ENCODE data around the gene TMEM235. TPM values are rescaled to one million over a fixed set of nuclear protein-coding genes. Genes with fewer than 3 reads are reported as not detected.

The TMEM235 gene
- total RNA-seq, 1 donor from 2014 or later: not detected

- Histone ChIP-seq H3K36me3 (ENCODE audit: control insufficient read depth, insufficient read depth, low read length) (peaks cover 4% of the 10 kb centered on the region), H3K4me3 (ENCODE audit: low read depth, low read length) (no peak overlapping the region), H3K27me3 (ENCODE audit: control insufficient read depth, insufficient read depth, low read length) (no peaks in the 10 kb centered on the region)
- no peak for FAIRE-seq
- no peak for TF ChIP-seq CTCF (IDR thresholded peaks at IDR 0.05; ENCODE audit: insufficient read depth, low read length, severe bottlenecking)
- no peak for DNase-seq (ENCODE audit: low read depth)
Measured at GRCh38 chr17:78202666-78203065, 28.8 kb upstream of the TMEM235 start.

- no peak for TF ChIP-seq CTCF (IDR thresholded peaks at IDR 0.05; ENCODE audit: insufficient read depth, low read length, severe bottlenecking)
- Histone ChIP-seq H3K27me3 (ENCODE audit: control insufficient read depth, insufficient read depth, low read length) (no peaks in the 10 kb centered on the region), H3K4me3 (ENCODE audit: low read depth, low read length) (no peak overlapping the region), H3K36me3 (ENCODE audit: control insufficient read depth, insufficient read depth, low read length) (peaks cover 4% of the 10 kb centered on the region)
- FAIRE-seq (peak; percentile 47), DNase-seq (ENCODE audit: low read depth) (no peak)
Measured at GRCh38 chr17:78204387-78205123, 26.9 kb upstream of the TMEM235 start.

GRCh38 chr17:78205124-78205775 lies 26.2 kb upstream of the TMEM235 start:
- FAIRE-seq (no peak), DNase-seq (ENCODE audit: low read depth) (no peak)
- no peak for TF ChIP-seq CTCF (IDR thresholded peaks at IDR 0.05; ENCODE audit: insufficient read depth, low read length, severe bottlenecking)
- Histone ChIP-seq H3K4me3 (ENCODE audit: low read depth, low read length) (no peak overlapping the region), H3K27me3 (ENCODE audit: control insufficient read depth, insufficient read depth, low read length) (no peaks in the 10 kb centered on the region), H3K36me3 (ENCODE audit: control insufficient read depth, insufficient read depth, low read length) (peaks cover 4% of the 10 kb centered on the region)

GRCh38 chr17:78206298-78206697 lies 25.1 kb upstream of the TMEM235 start:
- FAIRE-seq: no peak

GRCh38 chr17:78208486-78208885 lies 22.9 kb upstream of the TMEM235 start:
- TF ChIP-seq CTCF (IDR thresholded peaks at IDR 0.05; ENCODE audit: insufficient read depth, low read length, severe bottlenecking): no peak
- Histone ChIP-seq H3K36me3 (ENCODE audit: control insufficient read depth, insufficient read depth, low read length) (peaks cover 2% of the 10 kb centered on the region), H3K4me3 (ENCODE audit: low read depth, low read length) (no peak overlapping the region), H3K27me3 (ENCODE audit: control insufficient read depth, insufficient read depth, low read length) (no peaks in the 10 kb centered on the region)
- FAIRE-seq (no peak), DNase-seq (ENCODE audit: low read depth) (no peak)

More at GRCh38 chr17:78206298-78206697, 25.1 kb upstream of the TMEM235 start:
- no peak for DNase-seq (ENCODE audit: low read depth)
- Histone ChIP-seq H3K36me3 (ENCODE audit: control insufficient read depth, insufficient read depth, low read length) (peaks cover 4% of the 10 kb centered on the region), H3K27me3 (ENCODE audit: control insufficient read depth, insufficient read depth, low read length) (no peaks in the 10 kb centered on the region), H3K4me3 (ENCODE audit: low read depth, low read length) (no peak overlapping the region)
- no peak for TF ChIP-seq CTCF (IDR thresholded peaks at IDR 0.05; ENCODE audit: insufficient read depth, low read length, severe bottlenecking)
